Mesenteric fat pad (tissue), 1 donor: ENCODE data around the gene PEAK1. TPM values are rescaled to one million over a fixed set of nuclear protein-coding genes. Genes with fewer than 3 reads are reported as not detected.
"Not testable (repeated sequence)": the region's sequence is repeated elsewhere in the genome, so short reads cannot be mapped to it uniquely, and the experiment has no call there.

Source experiments
- DNase-seq: peaks from one replicate; pipeline ENCODE4 v3.0.0-alpha.2; 2020; ENCODE audit warnings: low spot score
- total RNA-seq: library from RNA; stranded (reverse); fragmentation: NEBNext Ultra II Directional; extraction: Animal tissue kit (Norgen Biotek cat#: 25700); gene quantifications from one replicate; pipeline ENCODE4 v1.2.1, GENCODE V29; 2021
- donor health status: DM: yes; HTN: yes; CAD: no.

PEAK1 gene
- total RNA-seq, 1 donor from 2014 or later: 83.4 TPM

DNA sequence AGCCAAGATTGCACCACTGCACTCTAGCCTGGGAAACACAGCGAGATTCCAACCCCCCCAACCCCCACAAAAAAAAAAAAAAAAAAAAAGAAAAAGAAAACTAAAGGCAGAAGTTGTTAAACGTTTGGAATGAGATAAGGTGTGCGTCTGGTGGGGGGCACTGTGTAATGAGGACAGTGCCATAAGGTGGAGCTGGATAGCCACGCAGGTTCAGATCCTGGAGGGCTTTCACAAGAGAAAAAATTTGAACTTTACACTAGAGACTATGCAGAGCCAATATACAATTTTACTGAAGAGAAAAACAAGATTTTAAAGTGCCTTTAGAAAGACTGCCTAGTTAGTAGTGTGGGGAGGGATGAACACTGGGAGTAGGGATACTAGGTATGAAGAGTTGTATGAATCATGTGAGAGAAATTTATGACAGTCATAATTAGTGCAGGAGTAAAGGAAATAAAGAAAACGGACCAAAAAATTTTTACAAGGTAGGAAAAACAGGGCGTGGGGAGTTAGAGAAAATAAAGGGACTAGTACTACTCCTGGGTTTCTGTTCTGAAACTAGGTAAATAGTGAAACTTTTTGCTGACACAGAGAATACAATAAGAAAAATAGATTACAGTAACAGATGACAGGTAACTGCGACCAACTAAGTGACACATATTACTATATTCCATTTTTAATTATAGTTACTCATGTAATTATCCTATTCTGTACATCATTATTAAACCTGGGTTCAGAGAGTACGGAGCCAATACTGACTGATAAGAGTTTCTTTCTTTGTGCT is 108.1 kb downstream of the PEAK1 start:
- DNase-seq: no peak

DNA sequence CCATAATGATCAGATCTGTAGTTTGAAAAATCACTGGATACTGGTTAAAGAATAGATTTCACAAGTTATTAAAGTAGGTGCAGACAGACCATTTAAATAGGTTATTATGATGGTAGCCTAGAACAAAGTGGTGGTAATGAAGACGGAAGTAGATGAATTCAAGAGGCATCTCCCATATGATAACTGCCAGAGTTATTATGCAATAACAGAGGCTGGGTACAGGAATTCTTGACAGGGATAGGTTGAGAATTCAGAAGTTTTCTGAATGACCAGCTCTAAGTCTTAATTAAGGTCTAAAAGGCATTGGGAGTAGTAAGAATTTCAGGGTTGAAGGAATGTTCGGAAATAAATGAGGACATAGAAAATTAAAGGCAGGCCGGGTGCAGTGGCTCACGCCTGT is 108.9 kb downstream of the PEAK1 start:
- DNase-seq: no peak

DNA sequence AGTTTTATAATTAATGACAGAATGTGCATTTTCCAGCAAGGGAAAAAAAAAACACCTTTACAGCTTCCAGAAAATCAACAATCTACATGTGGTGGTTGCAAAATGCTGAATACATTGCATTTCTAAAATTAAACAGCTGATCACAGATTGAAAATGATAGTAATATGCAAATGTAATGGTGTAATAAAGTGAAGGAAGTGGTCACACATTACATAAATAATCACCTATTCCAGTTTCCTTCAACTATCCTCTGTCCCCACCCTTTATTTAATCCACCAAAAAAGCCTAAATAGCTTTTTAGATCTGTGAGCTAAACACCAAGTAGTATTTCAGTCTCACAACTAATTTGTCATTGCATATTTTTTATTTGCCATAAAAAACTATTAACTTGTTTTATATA is 110.5 kb downstream of the PEAK1 start:
- DNase-seq: no peak

DNA sequence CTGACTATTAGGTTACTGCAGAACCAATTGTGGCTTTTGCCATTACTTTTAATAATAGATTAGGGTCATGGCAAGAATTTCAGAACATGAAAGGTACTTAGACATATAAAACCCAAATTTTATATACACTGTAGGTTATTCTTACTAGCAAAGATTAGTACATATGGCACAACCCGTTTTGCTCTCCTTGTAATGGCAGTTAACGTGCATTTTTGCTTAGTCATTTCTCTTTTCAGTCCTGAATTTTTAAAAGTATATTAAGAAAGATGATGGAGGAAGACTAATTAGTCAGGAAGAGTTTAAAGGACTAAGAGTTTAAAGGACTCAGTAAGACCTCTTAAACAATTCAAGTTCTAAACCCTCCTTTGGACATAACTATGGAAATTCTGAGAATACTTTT is 114.0 kb downstream of the PEAK1 start:
- DNase-seq: no peak

DNA sequence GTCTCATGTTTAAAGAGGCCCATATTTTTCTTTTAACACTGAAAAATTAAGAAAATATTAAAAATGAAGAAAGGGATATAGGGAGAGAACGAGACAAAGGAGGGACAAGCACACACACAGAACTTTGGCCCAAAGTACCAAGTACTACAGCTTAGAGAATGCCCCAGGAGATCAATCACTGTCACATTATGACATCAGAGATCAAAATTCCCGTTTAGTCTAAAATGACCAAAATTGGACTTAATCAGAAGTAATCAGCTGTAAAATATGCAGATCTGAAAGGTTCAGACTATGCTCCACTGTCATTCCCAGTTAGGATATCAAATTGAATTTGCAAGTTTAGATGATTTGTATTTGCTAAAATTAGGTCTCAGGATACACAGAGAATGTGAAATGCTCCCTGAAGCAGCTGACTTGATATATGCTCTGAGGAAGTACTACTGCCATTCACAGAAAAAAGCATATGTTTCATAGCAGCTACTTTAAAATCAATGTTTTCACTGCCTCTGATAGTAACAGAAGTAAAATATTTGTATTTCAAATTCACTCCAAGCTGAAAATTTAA is 123.0 kb downstream of the PEAK1 start:
- DNase-seq: no peak

DNA sequence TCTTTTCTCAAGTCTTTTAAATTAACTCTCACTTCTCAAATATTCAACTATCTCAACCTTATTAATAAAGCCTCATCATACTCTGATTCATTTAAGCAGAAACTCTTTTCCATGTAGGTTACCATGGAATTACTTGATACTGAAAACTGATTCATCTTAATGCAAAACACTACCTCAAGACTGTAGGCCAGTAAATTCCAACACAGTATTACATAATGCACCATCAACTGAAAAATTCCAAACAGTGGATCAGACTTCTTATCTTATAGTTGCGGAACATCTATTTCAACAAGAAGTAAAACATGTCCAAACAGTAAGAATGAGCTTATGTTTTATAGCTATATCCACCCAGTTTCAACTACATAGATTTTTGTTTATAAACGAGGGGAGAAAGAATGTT is 124.5 kb downstream of the PEAK1 start:
- no peak for DNase-seq

DNA sequence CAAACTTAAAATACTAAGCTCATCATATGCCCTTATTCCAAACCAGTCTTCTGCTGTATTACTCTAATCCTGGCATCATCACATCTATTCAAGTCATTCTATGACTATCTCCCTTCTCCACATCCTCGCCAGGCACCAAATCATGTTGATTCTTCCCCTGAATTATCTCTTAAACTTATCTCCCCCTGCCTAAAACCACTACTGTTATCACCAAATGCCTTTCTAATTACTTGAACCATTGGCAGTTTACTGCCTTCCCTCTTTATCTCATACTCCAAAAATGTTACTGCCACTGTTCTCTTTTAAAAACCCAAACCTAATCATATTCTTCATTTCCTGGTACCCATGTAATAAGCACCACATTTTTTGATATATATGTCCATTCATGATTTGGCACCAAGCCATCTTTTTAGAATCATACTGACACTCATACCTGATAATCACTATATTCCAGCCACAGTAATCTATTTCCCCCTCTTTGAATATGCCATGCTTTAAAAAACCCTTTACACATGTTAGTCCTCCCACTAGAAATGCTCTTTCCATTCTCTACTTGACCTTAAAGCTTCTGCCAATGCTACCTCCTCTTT is 126.8 kb downstream of the PEAK1 start:
- DNase-seq: no peak

DNA sequence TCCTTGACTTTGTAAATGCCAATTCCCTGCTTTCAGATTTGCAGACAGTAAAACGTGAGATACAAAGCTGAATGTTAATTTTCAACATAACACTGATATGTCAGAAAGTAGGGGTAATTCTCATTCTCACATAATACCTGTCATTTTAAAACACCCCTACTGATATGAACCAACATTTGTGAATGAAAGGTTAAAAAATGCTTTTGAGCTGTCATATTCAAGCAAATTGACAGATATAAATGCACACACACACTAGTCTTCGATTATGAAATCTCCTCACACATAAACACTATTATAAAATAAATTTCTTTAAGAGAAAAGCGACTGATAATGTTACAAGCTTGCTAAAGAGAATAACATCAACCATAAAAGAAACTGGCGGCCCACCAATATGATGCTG is 128.8 kb downstream of the PEAK1 start:
- DNase-seq: no peak

DNA sequence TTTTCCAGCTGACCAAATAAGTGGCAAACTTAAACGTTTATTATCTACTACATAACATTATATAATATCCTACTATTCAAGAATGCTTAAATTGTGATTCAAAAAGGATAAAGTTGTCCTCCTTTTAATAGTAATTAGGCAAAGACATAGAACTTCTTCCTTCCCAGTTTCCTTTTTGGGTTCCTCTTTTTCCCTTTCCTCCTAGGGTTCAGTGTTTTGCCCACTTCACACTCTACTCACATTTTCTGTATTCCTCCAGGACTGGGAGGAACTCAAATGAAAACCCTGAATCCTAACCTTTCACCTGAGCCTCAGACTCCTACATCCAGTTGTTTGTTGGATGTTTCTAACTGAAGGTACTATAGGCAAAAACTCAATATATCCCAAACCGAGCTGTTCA is 132.5 kb downstream of the PEAK1 start:
- no peak for DNase-seq

DNA sequence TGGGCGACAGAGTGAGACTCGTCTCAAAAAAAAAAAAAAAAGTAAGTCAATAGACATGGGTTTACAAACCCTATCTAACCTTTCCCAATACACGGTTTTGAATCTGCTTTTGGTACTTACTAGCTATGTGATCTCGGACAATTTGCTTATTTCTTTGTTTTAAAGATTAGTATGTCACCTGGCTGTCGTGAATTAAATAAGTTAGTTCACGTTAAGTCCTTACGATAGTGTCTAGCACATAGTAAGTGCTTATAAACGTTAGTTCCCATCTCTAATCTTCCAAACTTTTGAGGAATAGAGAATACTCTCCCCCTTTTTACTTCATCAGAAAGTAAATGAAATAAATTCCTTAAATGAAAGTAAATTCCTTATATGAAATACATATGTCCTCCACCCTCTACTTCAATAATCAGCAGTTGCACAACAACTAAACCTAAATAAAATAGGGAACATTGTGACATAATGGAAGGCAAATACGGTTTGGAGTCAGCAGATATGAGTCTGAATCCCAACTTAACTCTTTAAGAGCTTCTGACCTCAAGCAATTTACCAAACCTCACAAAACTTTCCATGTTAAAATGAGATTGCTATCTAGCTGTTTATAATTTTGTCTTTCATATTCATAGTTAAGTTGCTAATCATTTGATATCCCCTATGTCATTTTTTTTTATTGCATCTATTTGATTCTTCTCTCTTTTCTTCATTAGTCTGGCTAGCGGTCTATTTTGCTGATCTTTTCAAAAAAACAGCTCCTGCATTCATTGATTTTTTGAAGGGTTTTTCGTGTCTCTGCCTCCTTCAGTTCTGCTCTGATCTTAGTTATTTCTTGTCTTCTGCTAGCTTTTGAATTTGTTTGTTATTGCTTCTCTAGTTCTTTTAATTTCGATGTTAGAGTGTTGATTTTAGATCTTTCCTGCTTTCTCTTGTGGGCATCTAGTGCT is 134.6 kb downstream of the PEAK1 start:
- DNase-seq: no peak

DNA sequence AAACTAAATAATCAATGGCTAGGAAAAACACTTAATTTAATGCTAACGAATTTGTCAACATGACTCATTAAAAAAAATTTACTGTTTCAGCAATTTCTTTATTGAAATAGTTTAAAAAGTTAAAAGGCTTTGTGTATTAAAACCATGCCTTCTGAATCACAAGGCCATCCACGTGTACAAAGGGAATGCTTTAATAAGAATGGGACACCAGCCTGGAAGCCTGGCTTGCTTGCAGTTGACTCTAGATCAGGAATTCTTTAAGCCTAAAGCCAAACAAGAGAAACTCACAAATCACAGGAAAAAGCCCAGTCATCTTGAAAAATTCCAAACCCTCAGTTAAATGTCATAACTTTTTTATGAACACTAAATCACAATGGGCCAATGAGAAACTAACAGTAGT is 137.6 kb downstream of the PEAK1 start:
- DNase-seq: no peak

DNA sequence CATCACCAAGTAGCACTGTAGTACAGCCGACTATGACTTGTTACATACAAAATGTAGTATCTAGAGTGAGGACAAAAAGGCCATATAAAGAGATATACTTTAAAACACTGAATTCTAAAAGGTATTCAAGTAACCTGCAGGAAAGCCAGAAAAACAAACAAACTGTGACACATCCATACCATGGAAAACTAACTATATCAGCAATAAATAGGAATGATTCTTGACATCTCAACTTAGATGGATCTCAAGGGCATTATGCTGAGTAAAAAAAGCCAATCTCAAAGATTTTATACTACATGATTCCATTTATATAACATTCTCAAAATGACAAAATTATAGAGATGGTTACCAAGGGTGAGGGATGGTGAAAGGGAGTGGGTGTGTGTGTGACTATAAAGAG is 143.0 kb downstream of the PEAK1 start:
- DNase-seq: no peak

DNA sequence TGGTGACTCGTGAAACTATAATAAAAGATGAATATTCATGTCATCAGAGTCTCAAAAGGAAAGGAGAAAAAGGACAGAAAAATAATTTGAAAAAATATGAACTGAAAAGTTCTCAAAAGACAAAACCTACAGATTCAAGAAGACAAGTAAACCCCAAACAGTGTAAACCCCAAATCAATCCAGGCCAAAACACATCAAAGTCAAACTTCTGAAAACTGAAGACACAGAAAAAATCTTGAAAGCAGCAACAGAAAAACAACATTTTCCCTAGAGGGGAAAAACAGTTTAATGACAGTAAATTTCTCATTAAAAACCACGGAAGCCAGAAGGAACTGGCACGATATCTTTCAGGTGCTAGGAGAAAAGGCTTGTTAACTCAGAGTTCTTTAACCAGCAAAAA is 143.8 kb downstream of the PEAK1 start:
- no peak for DNase-seq

DNA sequence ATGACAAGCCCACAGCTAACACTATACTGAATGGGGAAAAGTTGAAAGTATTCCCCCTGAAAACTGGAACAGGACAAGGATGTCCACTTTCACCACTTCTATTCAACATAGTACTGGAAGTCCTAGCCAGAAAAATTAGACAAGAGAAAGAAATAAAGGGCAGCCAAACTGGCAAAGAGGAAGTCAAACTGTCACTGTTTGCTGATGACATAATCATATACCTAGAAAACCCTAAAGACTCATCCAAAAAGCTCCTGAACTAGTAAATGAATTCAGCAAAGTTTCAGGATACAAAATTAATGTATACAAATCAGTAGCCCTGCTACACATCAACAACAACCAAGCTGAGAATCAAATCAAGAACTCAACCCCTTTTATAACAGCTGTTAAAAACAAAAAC is 146.8 kb downstream of the PEAK1 start:
- not testable (repeated sequence) for DNase-seq

DNA sequence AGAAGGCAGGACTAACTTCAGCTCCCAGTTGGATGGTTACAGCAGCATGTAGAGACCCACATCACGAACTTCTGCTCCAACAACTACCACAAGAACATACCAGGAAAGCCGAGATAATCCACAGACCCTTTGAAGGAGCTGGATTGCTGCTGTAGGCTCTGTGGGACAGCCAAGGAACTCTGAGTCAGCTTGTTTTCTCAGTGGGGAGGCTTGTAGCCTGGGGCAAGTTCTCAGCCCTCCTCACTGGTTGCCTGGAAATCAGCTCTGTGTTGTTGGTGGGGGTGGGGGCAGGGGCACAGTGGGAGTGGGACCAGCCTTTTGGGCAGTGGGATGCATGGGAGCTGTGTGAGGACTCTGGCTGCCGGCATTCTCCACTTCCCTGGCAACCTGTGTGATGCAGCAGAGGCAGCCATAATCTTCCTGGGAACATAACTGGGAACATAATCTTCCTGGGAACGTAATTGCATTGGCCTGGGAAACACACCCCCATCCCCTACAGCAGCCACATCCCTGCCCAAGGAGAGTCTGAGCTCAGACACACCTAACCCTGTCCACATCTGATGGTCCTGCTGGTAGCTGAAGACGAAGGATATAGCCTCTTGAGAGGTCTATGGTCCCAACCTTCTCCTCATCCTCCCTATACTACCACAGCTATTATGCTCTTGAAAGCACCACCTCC is 153.1 kb downstream of the PEAK1 start:
- no peak for DNase-seq

DNA sequence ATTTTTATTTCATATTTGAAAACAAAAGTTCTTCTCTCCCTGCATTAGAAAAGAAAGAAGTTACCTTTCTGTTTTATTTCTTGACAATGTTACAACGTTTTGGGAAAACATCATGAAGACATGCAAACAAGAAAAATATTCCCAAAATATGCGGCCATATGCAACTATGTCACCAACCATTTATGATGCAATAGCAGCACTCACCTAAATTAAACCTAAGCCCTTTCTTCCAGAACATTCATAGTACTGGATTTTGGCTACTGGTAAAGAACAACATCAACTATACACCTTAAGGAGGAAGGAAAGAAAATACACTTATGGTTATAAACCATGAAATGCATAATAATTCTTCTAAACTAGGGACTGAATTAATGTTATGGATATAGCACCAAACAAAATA is 164.5 kb downstream of the PEAK1 start:
- no peak for DNase-seq

DNA sequence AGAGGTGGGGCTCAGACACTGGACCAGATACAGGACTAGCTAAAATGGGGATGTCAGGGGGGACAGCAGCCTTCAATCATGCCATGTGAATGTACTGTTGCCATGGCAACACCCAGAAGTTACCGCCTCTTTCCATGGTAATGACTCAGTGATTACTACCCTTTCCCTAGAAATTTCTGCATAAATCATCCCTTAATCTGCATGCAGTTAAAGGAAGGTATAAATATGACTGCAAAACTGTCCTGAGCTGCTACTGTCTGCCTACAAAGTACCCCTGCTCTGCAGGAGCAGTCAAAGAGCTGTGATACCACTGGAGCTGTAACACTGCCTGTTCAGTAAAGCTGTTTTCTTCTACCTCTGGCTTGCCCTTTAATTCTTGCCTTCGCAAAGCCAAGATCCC is 168.2 kb downstream of the PEAK1 start:
- no peak for DNase-seq

DNA sequence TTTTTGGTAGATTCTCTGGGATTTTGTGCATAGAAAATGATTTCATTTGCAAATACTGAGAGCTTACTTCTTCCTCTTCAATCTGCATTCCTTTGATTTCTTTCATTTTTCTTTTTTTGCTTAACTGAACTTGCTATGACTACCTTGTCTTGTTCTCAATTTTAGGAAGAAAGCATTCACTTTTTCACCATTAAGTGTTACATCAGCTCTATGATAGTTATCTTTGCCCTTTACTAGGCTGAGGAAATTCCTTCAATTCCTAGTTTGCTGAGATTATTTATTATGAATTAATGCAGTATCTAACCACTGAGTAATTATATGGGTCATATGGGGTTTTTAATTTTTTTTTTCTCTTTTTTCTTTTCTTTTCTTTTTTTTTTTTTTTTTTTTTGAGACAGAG is 172.8 kb downstream of the PEAK1 start:
- no peak for DNase-seq

DNA sequence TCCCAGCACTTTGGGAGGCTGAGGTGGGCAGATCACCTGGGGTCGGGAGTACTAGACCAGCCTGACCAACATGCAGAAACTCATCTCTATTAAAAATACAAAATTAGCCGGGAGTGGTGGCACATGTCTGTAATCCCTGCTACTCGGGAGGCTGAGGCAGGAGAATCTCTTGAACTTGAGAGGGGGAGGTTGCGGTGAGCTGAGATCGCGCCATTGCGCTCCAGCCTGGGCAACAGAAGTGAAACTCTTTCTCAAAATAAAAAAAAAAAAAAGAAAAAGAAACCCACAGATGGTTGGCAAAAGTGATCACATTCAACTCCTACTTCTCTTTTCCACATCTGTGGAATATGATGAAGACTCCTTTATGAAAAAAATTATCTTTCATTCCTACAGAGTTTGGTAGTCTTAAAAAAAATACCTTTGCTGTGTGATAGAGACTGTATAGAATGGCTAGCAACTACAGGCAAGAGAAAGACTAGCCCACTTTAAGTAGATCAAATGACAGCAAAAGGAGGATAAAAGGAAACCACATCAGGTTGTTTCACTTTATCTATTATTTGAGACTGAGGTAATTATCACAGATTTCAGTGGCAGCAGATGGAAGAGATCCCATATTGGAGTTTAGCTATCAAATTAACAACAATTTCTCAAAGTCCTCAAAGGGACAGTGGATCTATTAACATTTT is 176.0 kb downstream of the PEAK1 start:
- no peak for DNase-seq

DNA sequence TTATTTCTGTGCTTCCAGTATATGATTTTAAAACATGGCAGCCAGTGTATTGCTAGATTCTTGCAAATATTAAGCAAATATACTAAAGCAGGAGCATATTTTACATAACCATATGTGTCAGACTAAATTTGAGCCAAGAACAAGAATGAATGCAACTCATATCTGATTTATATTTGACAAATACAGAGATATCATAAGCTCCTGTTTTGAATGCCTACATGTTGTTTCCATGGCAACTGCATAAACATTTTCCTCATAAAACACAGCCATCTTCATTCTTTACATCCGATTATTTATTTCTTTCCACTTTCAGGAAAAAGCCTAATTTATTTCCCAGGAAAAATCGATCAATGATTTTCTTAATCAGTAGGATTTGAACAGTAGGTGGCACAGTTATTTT is 176.8 kb downstream of the PEAK1 start:
- DNase-seq: no peak
